AG20443 (cell line): ENCODE results near the gene OR9A2.
"Not testable (repeated sequence)": the region's sequence is repeated elsewhere in the genome, so short reads cannot be mapped to it uniquely, and the experiment has no call there.

Experiments used
- DNase-seq: peaks from one replicate; pipeline ENCODE4 v3.0.0; 2012; ENCODE audit warnings: low spot score, mixed read lengths

The OR9A2 gene

GRCh38 chr7:143018931-143019330, 8.0 kb downstream of the OR9A2 start:
- DNase-seq: no peak

- DNase-seq: no peak
Observed at GRCh38 chr7:143016996-143017395, 9.9 kb downstream of the OR9A2 start.

DNA sequence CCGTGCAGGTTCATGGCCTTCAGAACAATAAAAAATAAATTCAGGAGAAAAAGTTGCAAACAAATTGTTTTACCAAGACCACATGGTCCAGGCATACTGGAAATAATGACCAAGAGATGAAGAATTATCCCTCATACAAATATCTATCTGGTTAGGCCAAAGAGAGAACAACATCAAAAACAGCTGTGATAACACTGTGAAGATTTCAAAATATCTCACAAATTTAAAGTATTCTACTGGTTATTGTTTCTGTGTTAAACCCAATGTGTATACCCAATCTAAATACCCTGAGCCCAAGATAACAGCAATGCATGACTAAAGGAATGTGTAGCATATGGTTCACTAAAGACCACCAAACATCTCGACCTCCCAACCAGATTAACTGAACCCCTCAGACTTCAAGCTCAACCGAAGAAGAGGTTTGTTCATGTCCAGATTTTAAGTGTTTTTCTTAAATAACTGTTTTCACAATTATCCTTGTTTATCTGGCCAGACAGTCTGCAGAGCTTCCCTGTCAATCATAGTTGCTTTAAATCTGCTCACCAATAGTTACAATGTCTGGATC, 10.9 kb downstream of the OR9A2 start:
- DNase-seq: peak; percentile 47

- no peak for DNase-seq
Observed at GRCh38 chr7:143015084-143015483, 11.8 kb downstream of the OR9A2 start.

DNA sequence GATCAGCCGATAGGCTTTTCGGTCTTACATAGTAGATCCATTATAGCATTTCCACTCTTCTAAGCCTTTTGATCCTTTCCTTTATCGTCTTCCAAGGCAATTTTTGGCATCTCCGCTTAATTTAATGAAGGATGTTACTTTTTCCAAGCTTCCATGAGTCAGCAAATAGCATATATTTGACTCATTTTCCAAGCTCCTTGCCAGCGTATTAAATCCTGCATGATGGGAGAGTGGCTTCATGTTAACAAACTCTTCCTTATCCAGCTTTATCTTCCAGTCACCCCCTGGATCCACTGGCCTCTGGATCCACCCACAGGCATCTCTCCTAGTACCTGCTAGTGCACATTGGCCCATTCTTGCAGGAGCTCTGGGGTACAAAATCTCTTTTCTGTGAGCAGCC, 13.0 kb downstream of the OR9A2 start:
- peak; percentile 53 for DNase-seq

DNA sequence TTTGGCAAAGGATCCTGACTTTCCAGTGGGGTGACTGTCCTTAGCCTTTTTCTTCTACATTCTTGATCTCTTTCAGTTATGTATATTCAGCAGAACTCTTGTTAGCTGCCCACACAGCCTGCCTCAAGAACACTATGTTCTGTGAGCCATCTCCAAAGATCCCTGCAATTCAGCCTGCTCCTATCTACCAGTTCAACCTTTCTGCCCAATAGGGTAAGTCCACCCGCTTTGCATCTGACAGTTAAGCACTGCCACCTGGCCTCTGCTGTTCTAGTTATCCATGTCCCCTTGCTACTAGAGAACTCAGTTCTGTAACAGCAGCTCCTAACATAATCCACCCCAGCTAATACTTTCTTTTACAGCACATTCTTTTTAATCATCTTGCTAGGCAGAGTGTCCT, 13.5 kb downstream of the OR9A2 start:
- DNase-seq: no peak

GRCh38 chr7:143012409-143012808, 14.5 kb downstream of the OR9A2 start:
- DNase-seq: no peak

- no peak for DNase-seq
Observed at GRCh38 chr7:143012001-143012400, 14.9 kb downstream of the OR9A2 start.

GRCh38 chr7:143008007-143008901, 18.7 kb downstream of the OR9A2 start:
- DNase-seq: peak; percentile 86

DNA sequence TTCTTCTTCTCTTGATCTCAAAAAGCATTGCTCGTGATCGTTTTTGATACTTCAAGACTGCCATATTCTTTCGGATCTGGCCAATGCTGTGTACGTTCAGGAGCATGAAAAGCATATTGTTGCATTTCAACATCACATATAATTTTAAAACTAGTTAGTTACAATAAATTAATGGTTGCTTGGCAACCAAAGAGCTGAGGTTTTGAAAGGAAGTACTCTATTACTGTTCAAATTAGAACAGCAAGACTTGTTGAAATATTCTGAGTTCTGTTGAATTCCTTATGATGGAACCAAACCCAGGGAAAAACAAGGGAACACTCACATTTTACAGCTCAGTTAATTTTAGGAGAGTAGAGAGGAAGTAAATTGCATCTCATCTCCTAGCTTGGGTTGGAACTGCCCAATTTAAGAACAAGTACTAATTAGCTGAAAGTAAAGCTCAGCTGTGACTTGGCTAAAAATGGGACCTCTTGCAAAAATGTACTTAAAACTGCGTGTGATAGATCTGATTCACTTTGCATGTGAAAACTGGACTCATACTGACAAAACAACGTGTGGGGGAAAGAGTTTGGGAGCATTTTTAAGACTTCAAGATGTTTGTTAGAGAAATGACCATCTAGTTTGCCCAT, 21.2 kb downstream of the OR9A2 start:
- DNase-seq: no peak

DNA sequence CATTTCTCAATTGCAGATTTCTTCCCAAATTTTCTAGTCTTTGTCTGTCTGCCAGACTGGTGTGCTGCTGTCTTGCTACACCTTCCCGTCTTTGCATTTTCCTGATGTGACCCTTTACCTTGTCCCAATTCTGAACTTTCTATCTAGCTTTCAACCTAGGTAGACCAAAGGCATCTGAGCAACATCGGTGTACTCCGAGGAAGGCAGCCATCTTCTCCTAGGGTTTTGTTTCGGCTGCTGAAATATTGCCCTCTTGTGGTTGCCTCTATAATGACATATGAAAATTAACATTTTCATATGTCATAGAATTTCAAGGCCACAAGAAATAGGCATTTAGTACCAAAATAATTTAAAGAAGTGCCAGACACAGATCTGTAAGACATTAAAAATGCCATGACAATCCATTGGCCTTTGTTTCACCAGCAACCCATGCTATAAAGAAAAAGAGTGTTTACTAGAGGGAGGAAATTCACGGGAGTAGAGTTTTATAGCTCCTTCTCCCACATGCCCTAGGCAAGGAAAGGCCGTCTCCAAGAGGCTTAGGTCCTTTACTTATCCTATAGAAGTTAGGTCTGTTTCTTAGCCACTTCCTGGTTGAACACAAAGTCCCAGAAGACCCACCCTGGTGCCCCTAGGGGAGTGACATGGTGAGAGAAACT, 23.4 kb downstream of the OR9A2 start:
- DNase-seq: peak; percentile 67

DNA sequence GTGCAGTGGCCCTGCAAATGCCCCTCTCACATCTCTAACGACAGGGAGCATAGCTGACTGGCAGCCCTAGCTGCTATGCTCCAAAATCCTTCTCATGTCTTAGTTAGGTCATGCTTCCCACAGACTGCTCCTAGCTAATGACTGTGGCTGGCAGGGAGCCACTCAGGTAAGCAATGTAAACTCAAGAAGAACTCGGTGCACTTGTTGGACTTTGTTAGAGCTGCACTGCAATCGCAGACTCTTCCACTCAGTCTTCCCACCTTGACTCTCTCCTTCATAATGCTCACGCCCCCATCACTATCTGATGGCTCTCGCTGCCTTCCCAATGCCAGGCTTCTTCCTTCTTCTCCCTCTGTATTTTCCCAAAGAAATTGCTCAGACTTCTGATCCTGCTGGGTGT, 24.0 kb downstream of the OR9A2 start:
- no peak for DNase-seq

DNA sequence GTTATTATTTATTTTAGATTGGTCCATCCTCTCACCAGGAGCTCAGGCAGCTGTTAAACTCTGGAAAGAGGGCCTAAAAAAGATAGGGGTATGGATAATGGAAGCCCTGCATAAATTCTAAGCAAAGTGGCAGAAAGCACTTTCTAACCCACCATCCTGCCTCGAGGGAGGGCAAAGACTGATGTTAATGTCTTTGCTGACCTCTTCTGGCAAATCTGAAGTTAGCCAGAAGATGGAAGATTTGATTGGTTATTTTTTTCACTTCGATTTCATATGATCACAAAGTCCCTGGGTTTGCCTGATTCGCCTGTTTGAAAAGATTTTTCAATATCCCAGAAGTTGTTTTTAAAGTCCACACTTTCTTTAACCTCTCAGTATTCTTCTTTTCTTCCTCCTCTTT, 24.8 kb downstream of the OR9A2 start:
- DNase-seq: no peak

GRCh38 chr7:143000648-143001047, 26.3 kb downstream of the OR9A2 start:
- DNase-seq: no peak

- DNase-seq: no peak
Observed at GRCh38 chr7:142999793-143000192, 27.1 kb downstream of the OR9A2 start.

GRCh38 chr7:142998966-142999365, 28.0 kb downstream of the OR9A2 start:
- DNase-seq: no peak

DNA sequence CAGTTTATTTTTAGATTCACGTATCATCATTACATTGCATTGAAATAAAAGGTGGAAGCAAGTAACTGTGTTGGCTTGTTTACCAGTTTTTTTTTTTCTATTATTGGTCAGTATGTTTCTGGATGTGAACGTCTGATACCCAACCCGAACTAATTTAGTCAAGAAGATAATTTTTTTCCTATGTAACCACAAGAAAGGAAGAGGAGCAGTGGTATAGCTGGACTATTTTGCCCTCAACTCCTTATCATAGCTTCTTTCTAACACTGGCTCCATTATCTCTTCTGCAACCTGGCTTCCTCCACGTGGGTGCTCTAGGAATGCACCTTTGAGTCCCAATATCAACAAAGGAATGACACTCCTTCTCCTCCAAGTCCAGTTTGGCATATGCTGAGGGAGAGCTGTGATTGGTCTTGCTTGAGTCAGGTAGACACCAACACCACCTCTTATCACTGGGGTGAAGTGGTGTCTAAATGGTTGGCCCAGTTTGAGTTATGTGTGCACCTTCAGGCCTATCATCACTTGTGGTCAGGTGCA, 29.4 kb downstream of the OR9A2 start:
- DNase-seq: no peak

DNA sequence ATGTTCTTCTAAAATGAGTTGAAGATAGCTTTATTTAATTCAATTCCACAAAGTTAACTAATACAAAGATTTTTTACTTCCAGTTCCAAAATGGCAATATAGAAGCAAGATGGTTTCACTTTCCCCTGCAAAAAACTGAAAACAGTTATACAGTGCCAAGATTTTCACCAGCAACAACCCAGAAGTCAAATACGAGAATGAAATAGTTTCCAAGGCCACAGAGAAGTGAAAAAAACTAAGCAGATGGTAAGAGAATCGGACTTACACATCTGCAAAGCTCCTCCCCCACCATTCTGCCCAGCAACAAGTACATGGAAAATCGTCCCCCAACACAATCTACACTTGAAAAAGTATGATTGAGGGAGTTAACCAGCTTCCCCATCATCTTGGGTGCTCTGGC, 34.5 kb downstream of the OR9A2 start:
- DNase-seq: no peak

- DNase-seq: no peak
Observed at GRCh38 chr7:142984297-142984696, 42.6 kb downstream of the OR9A2 start.

- DNase-seq: no peak
Observed at GRCh38 chr7:142983825-142984224, 43.1 kb downstream of the OR9A2 start.

- DNase-seq: not testable (repeated sequence)
Observed at GRCh38 chr7:142978402-142978801, 48.5 kb downstream of the OR9A2 start.
